Endothelial cell of umbilical vein (primary cell): ENCODE measurements around the gene PLA2R1. TPM values are rescaled to one million over a fixed set of nuclear protein-coding genes. Genes with fewer than 3 reads are reported as not detected.

Experiments used
- BruUV-seq: library from RNA; stranded (reverse); fragments of 400-500 nt; replicated peaks from 2 replicates; lab custom pipeline; 2021; lab: Mats Ljungman, UMichigan
- CTCF ChIA-PET: fragments of 300-600, 350-600 bp; sonication (Branson Sonifier 250); formaldehyde crosslinking; loops from one replicate; lab custom pipeline; 2021; ENCODE audit warnings: antibody characterized with exemption, inconsistent platforms; lab: Charles Lee
- POLR2A ChIA-PET: fragments of 300-600, 350-600 bp; sonication (Branson Sonifier 250); formaldehyde crosslinking; loops from one replicate; lab custom pipeline; 2021; ENCODE audit warnings: antibody characterized with exemption, inconsistent platforms; lab: Charles Lee
- DNase-seq: peaks from one replicate; pipeline ENCODE4 v3.0.0-alpha.2; 2011; ENCODE audit warnings: low read depth, low spot score
- FAIRE-seq: peaks from 2 replicates; lab custom pipeline; 2011; peaks lifted over from hg19 to GRCh38; lab: Jason Lieb, UNC
- H2AFZ ChIP-seq: 2 replicates; pipeline ENCODE4 v1.6.0; 2012; ENCODE audit warnings: low read depth, low read length, control low read depth, inconsistent platforms
- H3K27ac ChIP-seq: 2 replicates; pipeline ENCODE4 v1.5.1; 2011; ENCODE audit warnings: low read depth, mild to moderate bottlenecking, control low read depth, low read length, moderate library complexity; ENCODE audit not compliant: insufficient read depth
- H3K27me3 ChIP-seq, 2 experiments: 2 replicates each; pipeline versions ENCODE4 v1.6.0 to v1.6.1; 2011; ENCODE audit warnings: low read length in 2 of 2, mixed read lengths in 1 of 2; ENCODE audit not compliant: control insufficient read depth in 2 of 2, insufficient read depth in 2 of 2
- H3K36me3 ChIP-seq, 2 experiments: 2 replicates in 1 of 2; 3 replicates in 1 of 2; pipeline ENCODE4 v1.5.1; 2011; ENCODE audit warnings: low read length in 2 of 2, mild to moderate bottlenecking in 1 of 2, moderate library complexity in 1 of 2; ENCODE audit not compliant: control insufficient read depth in 2 of 2, insufficient read depth in 2 of 2; ENCODE audit errors: extremely low read depth in 1 of 2
- H3K4me1 ChIP-seq: 3 replicates; pipeline ENCODE4 v1.5.1; 2011; ENCODE audit warnings: mild to moderate bottlenecking, low read length; ENCODE audit not compliant: control insufficient read depth, insufficient read depth; ENCODE audit errors: extremely low read depth
- H3K4me2 ChIP-seq: 2 replicates; pipeline ENCODE4 v1.6.1; 2011; ENCODE audit warnings: low read length, control low read depth, mixed read lengths; ENCODE audit not compliant: insufficient read depth
- H3K4me3 ChIP-seq, 3 experiments: fragments of 200-600 bp in 1 of 3; sonication (generic), shearing (Covaris generic) in 1 of 3; replicated peaks in 1 of 3; 2 replicates each; pipeline ENCODE4 v1.5.1; 2011 to 2016; ENCODE audit warnings: control low read depth in 3 of 3, low read length in 3 of 3, mild to moderate bottlenecking in 2 of 3, inconsistent platforms in 1 of 3, low read depth in 1 of 3, moderate library complexity in 1 of 3; ENCODE audit not compliant: insufficient read depth in 1 of 3
- H3K79me2 ChIP-seq: 2 replicates; pipeline ENCODE4 v1.6.0; 2012; ENCODE audit warnings: low read length, inconsistent platforms; ENCODE audit not compliant: control insufficient read depth, insufficient read depth
- H3K9ac ChIP-seq: replicated peaks from 2 replicates; pipeline ENCODE3; 2011; ENCODE audit warnings: low read length, control low read depth; ENCODE audit not compliant: insufficient read depth; ENCODE audit errors: extremely low read depth
- H3K9me1 ChIP-seq: replicated peaks from 3 replicates; pipeline ENCODE4 v1.6.0; 2011; ENCODE audit warnings: mild to moderate bottlenecking, low read length; ENCODE audit not compliant: control insufficient read depth, insufficient read depth; ENCODE audit errors: extremely low read depth
- H3K9me3 ChIP-seq: replicated peaks from 2 replicates; pipeline ENCODE4 v1.5.1; 2012; ENCODE audit warnings: low read length, inconsistent platforms; ENCODE audit not compliant: control insufficient read depth, insufficient read depth
- H4K20me1 ChIP-seq: replicated peaks from 2 replicates; pipeline ENCODE3; 2011; ENCODE audit warnings: mild to moderate bottlenecking, low read length; ENCODE audit not compliant: control insufficient read depth, insufficient read depth; ENCODE audit errors: extremely low read depth
- CTCF ChIP-seq, 2 donors: IDR thresholded peaks; 1 replicate in 1 of 2; 2 replicates in 1 of 2; pipeline ENCODE4 v1.5.1; 2011; ENCODE audit warnings: low read length in 2 of 2, mild to moderate bottlenecking in 2 of 2, moderate library complexity in 2 of 2, control low read depth in 1 of 2, inconsistent platforms in 1 of 2, low read depth in 1 of 2; ENCODE audit not compliant: insufficient read depth in 1 of 2; ENCODE audit errors: extremely low read depth in 1 of 2
- EZH2 ChIP-seq: IDR thresholded peaks from 2 replicates; pipeline ENCODE4 v1.6.1; 2012; ENCODE audit warnings: borderline replicate concordance, low read depth, mild to moderate bottlenecking, moderate library complexity, low read length, inconsistent platforms; ENCODE audit not compliant: severe bottlenecking
- FOS ChIP-seq: IDR thresholded peaks from 2 replicates; pipeline ENCODE4 v1.6.1; 2011; ENCODE audit warnings: mild to moderate bottlenecking, low read length, moderate library complexity, borderline replicate concordance; ENCODE audit not compliant: insufficient read depth
- GATA2 ChIP-seq: IDR thresholded peaks from 2 replicates; pipeline ENCODE4 v1.7.0; 2011; ENCODE audit warnings: low read depth, mild to moderate bottlenecking, moderate library complexity, mixed read lengths, low read length; ENCODE audit not compliant: insufficient read length, insufficient read depth
- MAX ChIP-seq: IDR thresholded peaks from 2 replicates; pipeline ENCODE4 v1.6.1; 2011; ENCODE audit not compliant: insufficient read depth, insufficient read length
- MYC ChIP-seq: IDR thresholded peaks from one replicate; pipeline ENCODE4 v1.6.1; 2011; ENCODE audit warnings: mild to moderate bottlenecking, low read depth, low read length
- POLR2AphosphoS5 ChIP-seq: IDR thresholded peaks from 2 replicates; pipeline ENCODE4 v1.6.1; 2012; ENCODE audit warnings: low read depth, mild to moderate bottlenecking, control low read depth, low read length, moderate library complexity; ENCODE audit not compliant: insufficient read depth
- dilution Hi-C: fragments of 300-500 bp; cut with MboI; formaldehyde crosslinking; loops from one replicate; pipeline ENCODE4 v1.15.0; 2019; ENCODE audit warnings: low sequenced_read_pairs; ENCODE audit not compliant: extremely low pct_ligation_motif_present
- intact Hi-C: fragments of 100-400 bp; cut with micrococcal nuclease; formaldehyde crosslinking; loops from one replicate; pipeline ENCODE4 v1.10.0; 2022
- polyA plus RNA-seq, 4 experiments: library from polyadenylated mRNA; depleted of rRNA in 3 of 4; stranded (reverse) in 3 of 4; unstranded in 1 of 4; fragments of >200 nt; gene quantifications; 2 replicates each; pipeline versions ENCODE4 v1.2.1 to v1.2.3, GENCODE V29; 2011 to 2012; ENCODE audit warnings: missing spikeins in 1 of 4
- total RNA-seq: library from RNA; stranded (reverse); gene quantifications from 2 replicates; pipeline ENCODE4 v1.2.3, GENCODE V29; 2021

The PLA2R1 gene
- total and polyA plus RNA-seq, 2 donors (not counting 3 experiments of a cell fraction or from before 2014, with no cell fraction given): 6.9 to 14.4 TPM

GRCh38 chr2:160036736-160037135, 25.7 kb downstream of the PLA2R1 start:
- H3K4me3 ChIP-seq: no peak overlapping the region
- no peaks in the 10 kb centered on the region for H3K9me3 ChIP-seq
- no peak overlapping the region for H3K27ac ChIP-seq
- H3K4me1 ChIP-seq: peaks cover 51% of the 10 kb centered on the region
- FAIRE-seq: no peak
- H3K36me3 ChIP-seq: peaks cover 0 to 4% of the 10 kb centered on the region in 2 experiments
- no peak overlapping the region for H3K4me2 ChIP-seq
- no peak overlapping the region for H2AFZ ChIP-seq
- CTCF ChIA-PET: no interaction called here
- POLR2A ChIA-PET: no interaction called here
- H4K20me1 ChIP-seq: no peaks in the 10 kb centered on the region
- no TSS peak for BruUV-seq
- H3K27me3 ChIP-seq: no peaks in the 10 kb centered on the region
- no peak for TF ChIP-seq POLR2AphosphoS5
- no peak for TF ChIP-seq CTCF (IDR thresholded peaks at IDR 0.05; ENCODE audit: extremely low read depth in 1 of 2, insufficient read depth in 1 of 2, low read depth in 1 of 2, low read length in 2 of 2)
- no peak for TF ChIP-seq MYC
- no peak for TF ChIP-seq GATA2
- no peak for TF ChIP-seq EZH2
- TF ChIP-seq MAX: no peak
- no peak for TF ChIP-seq FOS
- H3K9ac ChIP-seq: no peak overlapping the region
- intact Hi-C loops (no loop called here), dilution Hi-C loops (no loop called here)
- DNase-seq: no peak
- H3K79me2 ChIP-seq: no peaks in the 10 kb centered on the region
- H3K9me1 ChIP-seq: no peaks in the 10 kb centered on the region
